Right atrium auricular region (tissue), 2 donors: ENCODE data around the gene GADL1. TPM values are rescaled to one million over a fixed set of nuclear protein-coding genes. Genes with fewer than 3 reads are reported as not detected.
A peak's percentile ranks its signal among the peaks of the same experiment; 100 is the strongest.

Experiments
- DNase-seq: peaks from one replicate; pipeline ENCODE4 v3.0.0-alpha.2; 2019; ENCODE audit warnings: low spot score
- H3K27ac ChIP-seq, 2 donors: fragments of 200-600 bp; sonication (generic); 1 replicate in 1 of 2; 2 replicates in 1 of 2; pipeline ENCODE4 v1.5.1; 2016 to 2019
- H3K27me3 ChIP-seq, 2 donors: fragments of 200-600 bp; sonication (generic); one replicate each; pipeline versions ENCODE4 v1.5.1 to v1.6.0; 2017 to 2019
- H3K36me3 ChIP-seq: fragments of 200-600 bp; sonication (generic); one replicate; pipeline ENCODE4 v1.5.1; 2016
- H3K4me1 ChIP-seq, 2 donors: fragments of 200-600 bp; sonication (generic); one replicate each; pipeline versions ENCODE4 v1.5.1 to v1.6.0; 2017 to 2019
- H3K4me3 ChIP-seq, 2 donors: fragments of 200-600 bp; sonication (generic); 1 replicate in 1 of 2; 2 replicates in 1 of 2; pipeline ENCODE4 v1.5.1; 2017 to 2019; ENCODE audit warnings: mild to moderate bottlenecking in 1 of 2, moderate library complexity in 1 of 2
- H3K9me3 ChIP-seq, 2 donors: fragments of 200-600 bp; sonication (generic); one replicate each; pipeline ENCODE4 v1.5.1; 2019
- CTCF ChIP-seq, 2 donors: fragments of 200-600 bp; sonication (generic); IDR thresholded peaks; one replicate each; pipeline ENCODE4 v1.5.1; 2019; ENCODE audit warnings: antibody characterized with exemption in 2 of 2
- total RNA-seq, 2 donors: library from RNA; depleted of rRNA; stranded (reverse); fragments of >200 nt; gene quantifications; one replicate each; pipeline ENCODE4 v1.1.0, GENCODE V29; 2016

Gene GADL1
- total RNA-seq, 2 donors from 2014 or later: not detected

GRCh38 chr3:30904996-30905395 lies 10.5 kb upstream of the GADL1 start:
- no peaks in the 10 kb centered on the region for H3K36me3 ChIP-seq
- no peak for TF ChIP-seq CTCF (IDR thresholded peaks at IDR 0.05)
- H3K9me3 ChIP-seq: no peaks in the 10 kb centered on the region

DNA sequence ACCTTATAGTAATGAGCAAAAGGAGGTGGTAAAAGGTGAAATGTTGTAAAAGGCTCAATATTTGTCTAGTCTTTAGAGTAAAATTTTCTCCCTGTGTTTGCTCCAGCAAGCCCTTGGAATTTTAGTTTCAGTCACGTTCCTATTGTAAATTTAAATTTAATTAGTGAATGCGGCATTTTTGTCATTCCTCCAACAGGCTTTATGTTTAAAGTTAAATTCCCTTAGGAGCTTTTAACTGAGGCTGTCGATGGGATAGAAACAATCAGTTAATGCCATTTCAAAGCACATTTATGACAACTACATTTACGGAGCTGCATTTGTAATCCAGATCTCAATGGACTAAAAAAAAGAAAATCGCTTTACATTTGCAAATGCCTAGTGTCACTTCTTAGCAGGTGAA lies 868 bp upstream of the GADL1 start:
- Histone ChIP-seq H3K27me3 (no peaks in the 10 kb centered on the region), H3K9me3 (no peaks in the 10 kb centered on the region), H3K36me3 (no peaks in the 10 kb centered on the region), H3K27ac (no peak overlapping the region), H3K4me1 (peaks cover 0 to 8% of the 10 kb centered on the region in 2 donors), H3K4me3 (no peak overlapping the region)
- no peak for DNase-seq
- no peak for TF ChIP-seq CTCF (IDR thresholded peaks at IDR 0.05)

More at GRCh38 chr3:30904996-30905395, 10.5 kb upstream of the GADL1 start:
- DNase-seq: no peak
- H3K4me3 ChIP-seq: no peak overlapping the region
- H3K4me1 ChIP-seq: no peaks in the 10 kb centered on the region
- no peaks in the 10 kb centered on the region for H3K27me3 ChIP-seq
- H3K27ac ChIP-seq: no peak overlapping the region

- Histone ChIP-seq H3K36me3 (no peaks in the 10 kb centered on the region), H3K27me3 (no peaks in the 10 kb centered on the region), H3K4me1 (peaks cover 0 to 8% of the 10 kb centered on the region in 2 donors), H3K9me3 (no peaks in the 10 kb centered on the region), H3K4me3 (peak overlapping the region; percentile 39 to 54), H3K27ac (no peak overlapping the region)
- no peak for DNase-seq
- TF ChIP-seq CTCF (IDR thresholded peaks at IDR 0.05): no peak
Measured at GRCh38 chr3:30893678-30894325, 659 bp downstream of the GADL1 start.

DNA sequence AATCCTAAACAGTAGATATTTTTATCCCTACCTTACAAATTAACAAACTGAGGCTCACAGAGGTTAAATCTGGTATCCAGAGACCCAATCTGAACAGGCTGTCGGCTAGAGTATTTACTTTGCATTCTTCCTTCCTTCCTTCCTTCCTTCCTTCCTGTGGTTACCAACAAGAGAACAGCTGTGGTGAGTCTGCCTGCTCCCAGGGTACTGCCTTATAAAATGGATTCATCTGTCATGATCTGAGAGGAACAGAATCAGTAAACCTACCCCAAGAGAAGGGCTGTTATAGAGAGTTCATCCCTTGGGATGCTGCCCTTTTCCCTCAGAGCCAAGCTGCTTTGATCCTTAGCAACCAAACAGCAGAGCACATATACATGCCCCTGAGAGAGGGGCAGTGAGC lies 3.6 kb downstream of the GADL1 start:
- no peak for TF ChIP-seq CTCF (IDR thresholded peaks at IDR 0.05)
- Histone ChIP-seq H3K27me3 (no peaks in the 10 kb centered on the region), H3K9me3 (no peaks in the 10 kb centered on the region), H3K4me1 (peaks cover 0 to 8% of the 10 kb centered on the region in 2 donors), H3K27ac (no peak overlapping the region), H3K36me3 (no peaks in the 10 kb centered on the region), H3K4me3 (no peak overlapping the region)
- no peak for DNase-seq

DNA sequence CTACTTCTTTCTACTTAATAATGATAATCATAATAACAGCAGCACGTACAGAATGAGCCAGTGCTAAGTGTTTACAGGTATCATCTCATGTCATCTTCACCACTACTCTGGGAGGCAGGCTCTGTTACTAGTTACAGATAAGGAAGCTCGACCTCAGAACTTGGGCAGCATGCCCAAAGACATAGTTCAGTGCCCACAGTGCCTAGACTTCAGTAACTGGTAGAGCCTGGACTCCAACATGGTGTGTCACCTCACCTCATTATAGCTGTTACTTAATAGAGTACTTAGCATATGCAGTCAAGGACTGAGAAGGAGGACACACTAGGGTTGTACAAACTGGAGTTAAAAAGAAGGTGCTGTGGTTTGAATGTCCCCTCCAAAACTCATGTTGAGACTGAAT lies 7.6 kb downstream of the GADL1 start:
- TF ChIP-seq CTCF (IDR thresholded peaks at IDR 0.05): no peak
- no peaks in the 10 kb centered on the region for H3K27me3 ChIP-seq
- no peaks in the 10 kb centered on the region for H3K9me3 ChIP-seq
- no peak overlapping the region for H3K27ac ChIP-seq
- no peak overlapping the region for H3K4me3 ChIP-seq
- H3K4me1 ChIP-seq: no peaks in the 10 kb centered on the region
- no peak for DNase-seq
- no peaks in the 10 kb centered on the region for H3K36me3 ChIP-seq

GRCh38 chr3:30878862-30879261 lies 15.6 kb downstream of the GADL1 start:
- Histone ChIP-seq H3K4me3 (no peak overlapping the region), H3K27ac (no peak overlapping the region), H3K4me1 (no peaks in the 10 kb centered on the region), H3K27me3 (no peaks in the 10 kb centered on the region), H3K9me3 (no peaks in the 10 kb centered on the region), H3K36me3 (no peaks in the 10 kb centered on the region)
- TF ChIP-seq CTCF (IDR thresholded peaks at IDR 0.05): no peak
- DNase-seq: no peak
